C4-2B (cell line): ENCODE measurements around the gene TPK1.

ENCODE experiments used
- H3K27ac ChIP-seq: fragments of 450-650 bp; 2 replicates; pipeline ENCODE4 v1.5.1; 2017
- CTCF ChIP-seq: fragments of 450-650 bp; conservative IDR thresholded peaks from 2 replicates; pipeline ENCODE4 v1.5.1; 2017; ENCODE audit warnings: mild to moderate bottlenecking
- ZFX ChIP-seq: fragments of 450-650 bp; IDR thresholded peaks from 2 replicates; pipeline ENCODE4 v1.6.1; 2017

The TPK1 gene

DNA sequence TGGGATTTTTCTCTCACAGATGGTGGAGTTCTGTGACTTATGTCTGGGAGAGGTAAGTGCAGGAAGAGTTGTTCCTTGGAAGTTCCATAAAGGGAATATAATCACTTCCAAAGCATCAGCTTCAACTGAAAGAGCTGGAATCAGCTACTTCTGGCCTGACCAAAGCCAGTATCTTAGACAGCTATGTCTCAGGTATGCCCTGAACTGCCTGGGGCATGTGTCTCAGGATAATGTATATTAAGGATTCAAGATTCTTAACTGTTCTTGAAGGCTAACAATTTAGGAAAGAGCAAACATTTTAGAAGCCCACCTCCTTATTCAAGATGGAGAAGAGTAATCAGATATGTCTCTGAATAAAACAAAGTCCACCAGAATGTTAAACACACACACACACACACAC is 420.0 kb downstream of the TPK1 start:
- no peak overlapping the region for H3K27ac ChIP-seq
- TF ChIP-seq ZFX, result no peak
- TF ChIP-seq CTCF, result no peak

GRCh38 chr7:144414815-144415214 is 421.0 kb downstream of the TPK1 start:
- no peak for TF ChIP-seq CTCF
- TF ChIP-seq ZFX, result no peak
- no peak overlapping the region for H3K27ac ChIP-seq

DNA sequence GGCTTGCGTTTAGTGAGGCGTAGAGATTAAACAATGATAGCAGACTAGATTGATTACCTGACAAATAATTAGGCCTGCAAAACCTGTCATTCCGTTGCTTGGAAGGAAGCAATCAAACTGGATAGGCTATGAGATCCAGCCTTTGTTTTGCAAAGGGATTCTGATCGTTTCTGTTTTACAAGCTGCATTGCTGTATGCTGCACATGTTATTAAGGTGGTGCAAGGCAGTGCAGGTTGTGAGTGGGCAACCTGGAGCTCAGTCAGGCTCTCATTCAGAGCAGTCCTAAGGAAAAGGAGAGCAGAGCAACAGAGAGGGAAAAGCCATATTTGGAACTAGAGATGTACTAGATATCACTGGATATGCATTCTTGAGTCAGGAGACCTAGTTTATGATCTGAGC is 425.4 kb downstream of the TPK1 start:
- TF ChIP-seq ZFX, result no peak
- TF ChIP-seq CTCF, result no peak
- no peak overlapping the region for H3K27ac ChIP-seq

GRCh38 chr7:144408121-144408520 is 427.7 kb downstream of the TPK1 start:
- no peak for TF ChIP-seq ZFX
- TF ChIP-seq CTCF, result no peak
- no peak overlapping the region for H3K27ac ChIP-seq

DNA sequence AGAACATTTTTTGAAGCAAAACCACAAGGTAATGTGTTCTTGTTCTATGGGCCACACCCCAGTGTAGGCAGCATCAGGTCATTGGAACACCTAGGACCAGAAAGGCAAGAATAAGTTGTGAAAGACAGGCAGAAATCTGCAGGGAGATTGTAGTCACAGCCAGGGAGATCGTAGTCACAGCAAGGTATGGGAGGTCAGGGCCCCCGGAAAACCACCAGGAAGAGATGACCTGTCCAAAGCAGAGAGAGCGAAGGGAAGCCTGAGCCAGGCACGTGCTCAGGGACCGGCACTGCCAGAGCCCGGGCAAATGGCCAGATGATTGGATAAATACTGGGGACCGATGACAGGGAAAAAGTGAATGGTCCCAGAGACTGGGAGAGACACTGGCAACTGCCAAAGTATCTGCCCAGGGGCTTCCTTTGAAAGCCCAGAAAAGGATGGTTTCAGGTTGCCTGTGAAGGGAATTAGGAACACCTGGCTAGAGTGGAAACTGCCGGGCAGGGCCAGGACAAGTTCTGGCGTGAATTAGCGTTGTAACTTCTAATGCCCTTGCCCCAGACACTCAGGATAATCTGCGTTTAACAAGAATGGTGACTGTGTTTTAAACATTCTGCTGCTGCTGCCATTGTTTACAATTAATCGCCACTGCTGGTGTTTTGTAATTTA is 428.5 kb downstream of the TPK1 start:
- H3K27ac ChIP-seq, result no peak overlapping the region
- TF ChIP-seq CTCF (no peak), ZFX (no peak)

DNA sequence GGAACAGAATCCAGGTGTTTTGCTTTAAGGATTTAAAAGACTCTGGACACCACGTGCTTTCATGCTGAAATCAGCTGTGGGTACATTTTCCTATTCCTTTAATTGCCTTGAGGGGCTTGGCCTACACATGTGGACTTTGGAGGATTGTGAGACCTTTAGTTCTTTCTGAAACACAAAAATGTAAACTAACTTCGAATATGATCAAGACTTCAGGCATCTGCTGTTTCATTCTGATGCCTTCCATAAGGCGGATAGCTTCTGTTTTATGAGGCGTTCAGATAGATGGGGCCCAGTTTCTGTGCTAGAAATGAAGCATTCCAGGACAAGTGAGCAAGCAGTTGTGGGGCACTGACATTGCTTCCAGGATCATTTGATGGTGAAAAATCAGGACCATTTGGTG is 430.9 kb downstream of the TPK1 start:
- TF ChIP-seq ZFX (no peak), CTCF (no peak)
- H3K27ac ChIP-seq, result no peak overlapping the region

- TF ChIP-seq ZFX (no peak), CTCF (no peak)
- H3K27ac ChIP-seq, result no peak within 1 kb of the TSS
Observed at GRCh38 chr7:144403649-144404061, 432.2 kb downstream of the TPK1 start, which contains the start of gene NOBOX. Gene NOBOX (minus strand): TSS chr7:144403693.
